Epithelial cell of proximal tubule (primary cell): ENCODE data around the gene GRM4. TPM values are rescaled to one million over a fixed set of nuclear protein-coding genes. Genes with fewer than 3 reads are reported as not detected.
A peak's percentile ranks its signal among the peaks of the same experiment; 100 is the strongest.

Experiments used
- DNase-seq: peaks from one replicate; pipeline ENCODE4 v3.0.0-alpha.2; 2011; ENCODE audit warnings: low read depth
- H3K4me3 ChIP-seq: 2 replicates; pipeline ENCODE4 v1.5.1; 2011; ENCODE audit warnings: low read depth, mild to moderate bottlenecking, low read length
- CTCF ChIP-seq: conservative IDR thresholded peaks from 2 replicates; pipeline ENCODE4 v1.5.1; 2012; ENCODE audit warnings: low read depth, mild to moderate bottlenecking, low read length
- total RNA-seq: library from RNA; depleted of rRNA; stranded (reverse); fragments of >200 nt; gene quantifications from 2 replicates; pipeline ENCODE4 v1.2.3, GENCODE V29; 2015

The GRM4 gene
- total RNA-seq, 1 donor from 2014 or later: not detected

- TF ChIP-seq CTCF: no peak
- no peak for DNase-seq
These were observed 88.7 kb downstream of the GRM4 start for GRCh38 chr6:34057191-34057590.

GRCh38 chr6:34056305-34057108, 89.4 kb downstream of the GRM4 start:
- DNase-seq: no peak
- TF ChIP-seq CTCF: no peak
- no peak overlapping the region for H3K4me3 ChIP-seq

More at GRCh38 chr6:34057191-34057590, 88.7 kb downstream of the GRM4 start:
- H3K4me3 ChIP-seq: no peak overlapping the region

- H3K4me3 ChIP-seq: no peak overlapping the region
- TF ChIP-seq CTCF: peak; percentile 86
- DNase-seq: no peak
These were observed 90.5 kb downstream of the GRM4 start for GRCh38 chr6:34055223-34055933.

- no peak for TF ChIP-seq CTCF
- DNase-seq: no peak
- no peak overlapping the region for H3K4me3 ChIP-seq
These were observed 92.2 kb downstream of the GRM4 start for GRCh38 chr6:34053721-34054120.

- DNase-seq: no peak
- H3K4me3 ChIP-seq: no peak overlapping the region
- TF ChIP-seq CTCF: no peak
These were observed 92.8 kb downstream of the GRM4 start for GRCh38 chr6:34052918-34053608.

- no peak for DNase-seq
- no peak for TF ChIP-seq CTCF
- no peak overlapping the region for H3K4me3 ChIP-seq
These were observed 93.6 kb downstream of the GRM4 start for GRCh38 chr6:34052071-34052825.
